NCI-H82 treated with DMSO at 0.1 percent for 48 hours (cell line): Measurements from ENCODE around the gene NDUFS8.
A peak's percentile ranks its signal among the peaks of the same experiment; 100 is the strongest.

Source experiments
- DNase-seq: peaks from one replicate; lab custom pipeline; 2025; ENCODE audit not compliant: unreplicated experiment; lab: John Stamatoyannopoulos, UW

NDUFS8 gene

DNA sequence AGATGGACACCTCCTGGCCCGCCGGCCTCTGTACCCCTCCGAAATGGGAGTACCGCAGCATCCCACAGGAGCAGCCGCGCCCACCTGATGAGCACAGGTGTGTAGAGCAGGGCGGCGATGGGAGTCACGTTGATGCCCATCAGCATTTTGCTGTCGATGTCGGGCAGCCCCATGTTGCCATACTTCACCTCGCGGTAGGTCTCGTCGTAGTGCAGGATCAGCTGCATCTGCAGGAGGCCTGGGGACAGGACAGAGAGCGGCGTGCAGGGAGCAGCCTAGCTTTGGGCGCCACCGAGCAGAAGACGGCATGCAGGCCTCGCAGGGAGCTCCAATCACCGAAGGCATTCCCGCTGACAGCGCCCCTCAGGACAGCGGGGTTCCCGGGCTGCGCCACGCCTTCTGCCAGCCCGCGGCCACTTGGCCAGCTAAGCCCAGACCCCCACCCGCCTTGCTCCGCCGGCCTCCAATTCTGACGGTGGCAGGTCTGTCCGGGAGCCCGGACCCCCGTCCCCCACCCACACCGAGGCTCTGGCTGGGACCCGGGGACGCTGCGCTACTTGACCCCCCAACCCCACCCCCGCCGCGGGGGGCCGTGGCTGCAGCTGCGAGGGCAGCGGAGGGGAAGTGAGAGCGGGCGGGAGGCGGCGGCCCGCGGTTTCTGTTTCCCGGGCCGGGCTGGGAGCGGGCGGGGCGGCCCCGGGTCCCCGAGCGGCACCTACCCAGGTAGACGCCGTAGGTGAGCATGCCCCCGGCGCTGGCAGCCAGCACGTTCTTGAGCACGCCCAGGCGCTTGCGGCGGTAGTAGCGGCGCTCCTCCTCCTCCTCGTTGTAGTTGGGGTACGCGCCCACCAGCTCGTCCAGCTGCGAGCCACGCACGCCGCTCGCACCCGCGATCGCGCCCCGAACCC is 27.3 kb upstream of the NDUFS8 start:
- DNase-seq = no peak

DNA sequence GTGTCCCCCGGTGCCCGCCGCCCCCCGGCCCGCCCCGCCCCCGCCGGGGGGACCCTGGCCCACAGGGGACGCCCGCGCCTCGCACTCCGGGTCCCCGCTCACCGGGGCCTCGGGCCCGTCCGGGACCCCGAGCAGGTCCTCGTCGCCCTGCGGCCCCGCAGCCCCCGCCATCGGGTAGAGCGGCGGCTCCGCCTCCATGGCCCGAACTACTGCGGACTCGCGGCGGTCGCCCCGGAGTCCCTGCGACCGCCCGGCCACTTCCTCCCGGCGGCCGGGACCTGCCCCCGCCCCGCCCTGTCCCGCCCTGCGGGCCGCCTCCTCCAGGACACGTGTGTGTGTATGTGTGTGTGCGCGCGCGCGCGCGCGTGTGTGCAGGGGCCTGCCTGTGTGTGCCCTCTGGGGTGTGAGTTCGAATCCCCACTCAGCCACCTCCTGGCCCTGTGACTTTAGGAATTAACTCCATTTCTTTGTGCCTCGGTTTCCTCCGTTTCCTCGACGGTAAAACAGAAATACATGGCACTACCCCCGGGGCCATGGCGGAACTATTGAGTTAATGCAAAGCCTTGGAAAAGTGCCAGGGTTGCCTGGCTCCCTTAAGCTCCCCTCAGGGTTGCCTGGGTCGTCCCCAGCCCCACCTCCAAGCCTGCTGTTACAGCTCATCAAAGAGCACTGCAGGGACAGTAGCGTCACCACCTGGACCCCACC is 26.5 kb upstream of the NDUFS8 start, which contains the start of gene UNC93B1:
Gene UNC93B1 (minus strand): TSS at position 252 of the 705 bp plus-strand sequence. CDS start 54 bp downstream, at position 198.
- peak; percentile 14 for DNase-seq

GRCh38 chr11:68004551-68005335 is 25.7 kb upstream of the NDUFS8 start:
- no peak for DNase-seq

DNA sequence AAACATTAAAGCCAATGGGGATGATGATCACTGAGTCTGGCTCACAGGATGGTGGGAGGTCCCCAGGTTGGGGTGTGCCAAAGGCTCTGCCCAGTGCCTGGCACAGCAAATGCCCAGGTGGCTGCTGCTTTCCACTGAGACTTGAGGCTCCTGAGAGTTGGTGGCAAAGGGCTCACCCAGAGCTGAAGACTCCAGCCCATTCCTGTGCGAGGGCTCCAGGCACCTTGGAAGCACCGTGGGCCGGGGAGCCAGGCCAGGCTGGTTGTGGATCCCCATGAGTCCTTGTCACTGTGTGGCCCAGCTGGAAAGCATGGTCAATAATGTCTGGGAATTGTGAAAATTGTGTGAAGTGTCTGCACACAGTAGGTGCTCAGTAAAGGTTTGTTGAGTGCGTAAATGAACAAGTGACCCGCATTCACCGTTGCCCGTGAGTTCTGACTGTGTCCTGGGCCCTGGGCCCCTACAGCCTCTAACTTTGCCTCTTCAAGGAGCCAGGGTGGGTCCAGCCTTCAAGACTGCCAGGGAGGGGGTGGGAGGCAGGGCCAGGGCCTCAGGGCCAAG is 23.8 kb upstream of the NDUFS8 start:
- no peak for DNase-seq

GRCh38 chr11:68007498-68008380 is 22.7 kb upstream of the NDUFS8 start:
- no peak for DNase-seq

DNA sequence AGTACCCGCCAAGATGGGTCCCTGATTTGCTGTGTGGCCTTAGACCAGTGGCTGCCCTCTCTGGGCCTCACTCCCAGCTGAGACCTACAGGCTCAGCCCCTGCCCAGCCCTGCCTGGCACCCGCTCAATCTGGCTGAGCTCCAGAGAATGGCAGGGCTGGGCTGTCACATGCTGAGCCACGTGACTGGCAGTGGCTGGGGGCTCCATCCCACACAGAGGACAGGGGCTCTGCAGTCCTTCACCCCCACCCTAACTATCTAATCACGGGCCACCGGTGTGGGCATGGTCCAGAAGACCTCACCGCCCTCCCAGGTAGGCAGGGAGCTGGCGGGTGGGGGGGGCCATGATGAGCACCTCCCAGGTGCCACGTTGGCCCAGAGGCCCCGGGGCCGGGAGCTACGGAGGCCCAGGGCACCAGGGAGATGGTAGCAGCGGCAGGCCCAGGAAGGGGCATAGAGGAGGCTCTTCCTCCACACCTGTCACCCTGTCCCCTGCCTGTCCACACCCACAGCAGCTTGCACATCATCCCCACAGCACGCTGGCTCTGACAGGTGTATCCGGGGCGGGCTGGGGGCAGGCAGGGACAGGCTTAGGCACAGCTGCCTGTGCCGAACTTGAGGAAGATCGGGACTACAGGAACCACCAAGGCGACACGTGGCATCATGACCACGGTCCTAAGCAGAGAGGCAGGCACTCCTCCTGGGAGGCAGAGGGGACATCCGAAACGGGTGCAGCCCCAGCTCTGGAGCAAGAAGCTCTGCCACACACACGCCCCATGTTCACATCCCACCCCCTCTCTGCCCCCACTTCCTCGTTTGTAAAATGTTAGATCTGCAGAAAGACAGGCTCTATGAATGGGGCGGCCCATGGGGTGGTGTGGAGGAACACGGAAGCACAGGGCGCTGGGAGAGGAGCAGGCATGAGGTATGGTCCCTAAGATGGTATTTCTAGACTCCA is 21.8 kb upstream of the NDUFS8 start:
- no peak for DNase-seq

DNA sequence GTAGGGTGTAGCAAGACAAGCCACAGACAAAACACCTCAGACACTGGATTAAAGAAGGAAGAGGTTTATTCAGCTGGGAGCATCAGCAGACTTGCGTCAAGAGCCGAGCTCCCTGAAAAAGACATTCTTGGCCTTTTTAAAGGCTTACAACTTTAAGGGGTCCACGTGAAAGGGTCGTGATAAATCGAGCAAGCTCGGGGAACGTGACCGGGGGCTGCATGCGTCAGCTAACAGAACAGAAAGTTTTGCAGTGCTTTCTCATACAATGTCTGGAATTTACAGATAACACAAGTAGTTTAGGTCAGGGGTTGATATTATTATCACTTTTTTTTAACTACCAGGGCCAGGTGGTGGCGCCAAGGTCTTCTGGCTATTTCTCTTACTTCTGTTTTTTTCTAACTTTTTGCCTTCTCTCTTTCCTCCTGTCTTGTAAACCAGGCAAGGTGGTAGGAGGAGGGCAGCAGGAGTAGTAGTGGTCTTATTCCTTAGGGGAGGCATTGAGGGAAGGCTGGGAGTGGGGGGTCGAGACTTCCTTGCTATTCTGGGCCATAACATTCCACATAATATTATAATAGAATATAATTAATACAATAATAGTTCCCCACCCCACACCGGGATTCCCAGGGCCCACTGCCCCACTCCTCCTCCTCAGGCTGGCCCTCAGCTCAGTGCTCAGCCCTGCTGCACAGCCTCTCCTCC is 20.9 kb upstream of the NDUFS8 start:
- no peak for DNase-seq

DNA sequence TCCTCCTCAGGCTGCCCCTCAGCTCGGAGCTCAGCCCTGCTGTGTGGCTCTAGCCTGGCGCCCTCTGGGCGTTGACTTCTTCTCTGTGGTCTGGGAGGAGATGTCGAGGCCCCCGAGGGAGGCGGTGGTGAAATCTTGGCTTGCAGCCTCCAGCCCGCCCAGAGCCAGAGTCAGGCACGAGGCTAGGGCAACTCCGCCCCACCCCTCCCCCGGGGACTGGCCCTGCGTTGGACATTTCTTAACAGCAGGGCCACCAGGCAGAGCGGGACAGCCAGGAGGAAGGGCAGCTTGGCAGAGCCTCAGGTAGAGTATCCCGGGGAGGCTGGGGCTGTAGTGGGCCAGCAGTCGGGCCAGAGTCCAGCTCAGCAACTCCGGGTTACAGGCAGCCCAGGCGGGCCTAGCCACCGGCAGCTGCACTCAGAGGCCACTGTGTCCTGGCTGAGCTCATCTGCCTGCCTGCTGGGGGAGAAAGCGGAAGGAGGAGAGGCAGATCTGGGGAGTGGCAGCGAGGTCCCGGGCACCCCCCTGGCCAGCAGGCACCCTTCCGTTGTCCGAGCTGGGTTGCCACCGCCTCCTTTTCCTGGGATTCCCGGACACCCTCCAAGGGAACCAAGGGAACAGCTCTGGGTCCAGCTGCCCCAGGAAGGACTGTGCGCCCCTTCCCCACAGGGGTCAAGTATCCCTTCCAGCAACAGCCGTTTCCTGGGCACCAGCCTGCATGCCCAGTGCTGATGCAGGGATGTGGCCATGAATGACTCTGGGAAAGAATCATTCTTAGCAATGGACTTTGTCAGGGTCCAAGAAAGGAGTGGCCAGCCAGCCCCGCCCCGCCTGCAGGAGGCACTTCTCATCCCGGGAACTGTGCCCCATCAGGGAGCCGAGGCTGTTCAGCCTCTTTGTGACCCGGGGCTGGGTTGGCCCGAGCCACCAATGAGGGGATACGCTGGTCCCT is 20.1 kb upstream of the NDUFS8 start, which contains the start of gene ALDH3B1:
Gene ALDH3B1 (plus strand): TSS at position 238 of the 952 bp plus-strand sequence. CDS start 4,971 bp downstream, outside the sequence.
- no peak for DNase-seq

GRCh38 chr11:68011051-68011943 is 19.2 kb upstream of the NDUFS8 start:
- DNase-seq = no peak

- no peak for DNase-seq
These were observed 18.2 kb upstream of the NDUFS8 start for GRCh38 chr11:68012044-68012842.

- DNase-seq = no peak
These were observed 17.5 kb upstream of the NDUFS8 start for GRCh38 chr11:68012843-68013610.

GRCh38 chr11:68013611-68014156 is 16.8 kb upstream of the NDUFS8 start:
- DNase-seq = no peak

DNA sequence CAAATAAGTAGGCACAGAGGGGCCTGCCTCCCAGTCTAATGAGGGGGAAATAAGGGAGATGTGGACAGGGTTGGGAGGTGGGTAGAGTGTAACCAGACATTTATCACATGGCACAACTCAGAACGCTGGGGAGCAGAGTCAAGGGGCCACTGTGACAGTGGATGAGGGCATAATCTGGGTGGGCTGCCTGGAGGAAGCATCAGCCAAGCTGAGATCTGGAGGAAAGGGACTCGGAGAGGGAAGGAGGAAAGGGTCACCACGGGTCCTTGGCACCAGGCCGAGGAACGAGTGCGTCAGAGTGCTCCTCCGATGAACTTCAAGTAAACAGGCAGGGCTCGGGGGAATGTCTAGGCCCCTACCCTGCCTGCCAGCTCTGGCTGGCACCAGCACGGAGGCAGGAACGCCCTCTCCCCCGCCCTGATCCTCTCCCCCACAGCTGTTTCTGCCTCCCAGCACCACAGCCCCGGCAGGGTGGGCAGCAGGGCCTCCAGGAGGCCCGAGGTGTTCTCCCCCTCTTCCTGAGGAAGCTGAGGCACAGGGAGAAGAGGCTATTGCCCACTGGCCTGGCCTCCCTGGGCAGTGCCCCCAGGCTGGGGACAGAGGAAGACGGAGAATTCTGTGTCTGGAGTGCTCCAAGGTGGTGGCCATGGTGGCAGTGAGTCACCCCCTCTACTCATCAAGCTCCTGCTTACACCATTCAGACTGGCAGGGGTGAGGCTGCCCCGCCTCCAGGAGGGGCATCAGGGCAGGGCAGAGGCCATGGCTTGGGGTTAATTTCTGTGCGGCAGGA is 16.1 kb upstream of the NDUFS8 start:
- no peak for DNase-seq
